Stimulated activated naive CD4-positive, alpha-beta T cell (primary cell): Measurements from ENCODE around the gene TBC1D7.
A peak's percentile ranks its signal among the peaks of the same experiment; 100 is the strongest.

Source experiments
- DNase-seq, 6 experiments: peaks; one replicate each; lab custom pipeline; 2025; lab: John Stamatoyannopoulos, UW

TBC1D7 gene

GRCh38 chr6:13294499-13295069 lies 33.8 kb downstream of the TBC1D7 start:
- DNase-seq: no peak

GRCh38 chr6:13292774-13293173 lies 35.6 kb downstream of the TBC1D7 start:
- DNase-seq: no peak

DNA sequence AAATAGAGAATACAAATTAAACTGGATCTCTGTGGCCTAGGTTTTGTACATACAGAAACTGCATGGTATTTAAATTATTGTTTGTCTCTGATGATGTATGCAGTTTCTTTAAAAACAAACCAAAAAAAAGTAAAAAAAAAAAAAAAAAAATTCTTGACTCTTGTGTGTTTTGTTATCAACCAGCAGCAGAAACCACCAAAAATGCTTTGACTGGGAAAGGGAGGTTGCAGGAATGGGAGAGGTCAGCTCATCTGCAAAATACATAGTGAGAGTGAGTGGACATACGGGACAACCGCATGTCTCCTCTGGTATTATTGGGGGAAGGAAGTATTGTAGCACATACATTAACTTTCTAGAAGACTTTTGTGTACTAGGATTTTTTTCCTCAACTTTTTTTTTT lies 38.0 kb downstream of the TBC1D7 start:
- DNase-seq: no peak

DNA sequence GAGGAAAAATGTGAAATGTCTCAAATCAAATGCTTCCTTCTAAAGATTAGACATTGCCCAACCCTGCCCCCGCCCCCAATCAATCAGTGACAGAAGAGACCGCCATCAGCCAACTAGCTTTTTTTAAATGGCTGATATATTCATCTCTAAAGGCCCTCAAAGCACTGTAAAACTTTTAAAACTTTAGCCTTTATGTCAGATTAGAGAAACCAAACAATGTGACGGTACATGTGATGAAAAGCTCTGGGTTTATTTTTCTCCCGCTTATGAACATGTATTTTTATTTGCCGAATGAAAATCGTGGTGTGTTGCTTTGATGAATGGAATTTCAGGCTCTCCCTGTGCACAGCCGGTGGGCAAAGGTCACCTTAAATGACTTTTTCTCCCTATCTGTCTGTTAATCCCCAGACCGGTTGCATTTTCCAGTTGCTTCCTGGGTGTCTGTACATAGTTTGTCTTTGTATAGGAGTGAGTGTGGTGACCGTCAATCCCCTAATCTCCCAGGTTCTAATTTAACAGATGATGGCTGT lies 38.5 kb downstream of the TBC1D7 start:
- DNase-seq: no peak

DNA sequence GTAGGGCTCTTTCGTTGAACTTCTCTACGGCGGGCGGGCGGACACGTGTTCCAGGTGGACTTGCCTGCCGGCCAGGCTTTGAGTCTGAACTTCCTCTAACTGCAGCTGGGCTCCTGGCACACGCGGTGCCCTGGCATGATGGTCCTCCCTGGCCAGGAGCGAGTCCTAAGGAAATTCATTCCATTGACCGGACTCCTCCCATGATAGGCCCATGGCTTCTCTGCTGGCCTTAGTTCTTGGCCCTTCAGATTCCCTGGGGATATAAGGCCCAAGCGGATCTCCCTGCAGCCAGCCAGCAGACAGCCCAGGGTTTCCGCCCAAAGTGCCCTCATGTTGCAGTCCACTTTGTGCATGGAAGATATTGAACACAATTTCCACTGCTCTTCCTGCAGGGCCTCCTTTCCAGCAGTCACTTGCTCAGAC lies 39.4 kb downstream of the TBC1D7 start:
- no peak for DNase-seq

- DNase-seq: no peak
These were observed 39.9 kb downstream of the TBC1D7 start for GRCh38 chr6:13288481-13288880.

GRCh38 chr6:13287104-13287503 lies 41.2 kb downstream of the TBC1D7 start:
- no peak for DNase-seq

DNA sequence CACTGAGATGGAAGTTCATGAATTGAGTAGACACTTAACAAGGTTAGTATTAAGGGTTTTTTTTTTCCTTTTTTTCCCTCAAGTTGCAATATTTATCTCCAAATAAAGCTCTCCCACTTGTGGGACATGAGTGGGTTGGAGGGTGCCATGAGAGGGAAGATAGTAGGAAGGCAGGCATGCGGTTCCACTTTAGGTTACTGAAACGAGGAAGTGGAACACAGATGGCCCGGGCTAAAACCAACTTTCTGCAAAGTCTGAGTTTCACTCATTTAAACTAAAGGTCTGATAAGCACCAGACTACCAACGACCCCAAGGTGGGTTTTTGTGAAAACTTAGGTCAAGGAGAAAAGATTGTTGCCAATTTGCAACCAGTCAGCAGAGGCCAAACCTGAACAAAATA lies 42.2 kb downstream of the TBC1D7 start:
- DNase-seq: no peak

GRCh38 chr6:13285705-13286104 lies 42.6 kb downstream of the TBC1D7 start:
- no peak for DNase-seq

DNA sequence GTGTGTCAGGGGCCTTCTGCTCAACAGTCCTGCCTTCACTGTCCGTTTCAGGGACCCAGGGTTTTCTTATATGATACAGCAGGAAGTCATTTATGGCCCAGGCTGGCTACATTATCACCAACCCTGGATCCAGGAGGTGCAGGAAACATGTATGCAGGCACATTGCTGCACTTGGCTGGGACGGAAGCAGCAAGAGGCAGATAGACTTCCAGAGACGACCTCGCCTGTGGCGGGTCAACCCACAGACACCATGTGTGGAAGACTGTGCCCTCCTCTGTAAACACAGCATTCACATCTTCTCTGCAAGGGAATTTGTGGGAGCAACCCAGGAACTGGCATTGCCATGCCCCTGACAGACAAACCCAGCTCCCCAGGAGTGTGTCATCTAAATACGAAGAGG lies 43.7 kb downstream of the TBC1D7 start:
- no peak for DNase-seq

DNA sequence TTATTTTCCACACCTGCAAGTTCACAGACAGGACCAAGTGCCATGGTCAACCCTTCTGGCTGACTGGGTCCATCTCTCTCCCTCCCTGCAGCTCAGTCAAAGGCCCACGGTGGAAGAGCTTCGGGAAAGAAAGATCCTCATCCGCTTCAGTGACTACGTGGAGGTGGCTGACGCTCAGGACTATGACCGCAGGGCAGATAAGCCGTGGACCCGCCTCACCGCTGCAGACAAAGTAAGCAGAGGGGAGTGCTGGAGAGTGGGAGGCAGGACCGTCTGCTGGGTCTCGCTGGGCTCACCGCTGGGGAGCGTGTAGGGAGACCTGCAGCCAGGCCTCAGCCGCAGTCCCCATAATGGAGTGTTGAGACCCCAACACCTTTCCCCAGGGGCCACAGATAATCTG lies 45.0 kb downstream of the TBC1D7 start:
- no peak for DNase-seq

DNA sequence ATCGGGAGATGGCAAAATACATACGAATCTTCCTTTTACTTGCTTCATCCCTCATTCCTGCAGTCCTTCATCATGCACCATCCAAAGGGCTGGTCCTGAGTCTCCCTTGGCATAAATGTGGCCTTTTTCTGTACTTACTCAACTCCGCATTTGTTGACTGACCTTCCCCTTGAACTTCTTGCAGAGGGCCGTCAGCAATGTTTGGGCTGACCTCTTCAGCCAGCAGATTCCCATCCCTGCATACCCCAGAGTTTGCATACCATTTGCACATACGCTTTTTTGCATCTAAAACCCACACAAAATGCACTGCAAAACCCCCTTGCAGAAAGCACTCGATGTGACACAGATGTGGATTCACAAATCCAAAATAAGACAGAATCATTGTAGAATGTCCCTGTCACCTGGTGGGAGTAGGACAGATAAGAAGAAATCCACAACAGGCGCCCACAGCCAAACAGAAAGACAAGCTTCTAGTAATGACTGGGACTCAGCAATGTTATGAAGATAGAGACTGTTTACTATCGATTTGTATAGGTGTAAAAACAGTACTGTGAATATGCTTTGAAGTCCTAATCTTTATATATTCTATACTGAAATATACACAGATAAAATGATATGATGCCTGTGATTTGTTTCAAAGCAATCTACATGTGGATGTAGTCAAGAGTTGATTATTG lies 45.8 kb downstream of the TBC1D7 start:
- DNase-seq: no peak

- DNase-seq: no peak
These were observed 46.7 kb downstream of the TBC1D7 start for GRCh38 chr6:13281686-13282085.

- DNase-seq: no peak
These were observed 48.1 kb downstream of the TBC1D7 start for GRCh38 chr6:13280254-13280653.

- DNase-seq: no peak
These were observed 49.3 kb downstream of the TBC1D7 start for GRCh38 chr6:13278991-13279390.

GRCh38 chr6:13278164-13278563 lies 50.2 kb downstream of the TBC1D7 start:
- no peak for DNase-seq

GRCh38 chr6:13277231-13277630 lies 51.1 kb downstream of the TBC1D7 start:
- no peak for DNase-seq

DNA sequence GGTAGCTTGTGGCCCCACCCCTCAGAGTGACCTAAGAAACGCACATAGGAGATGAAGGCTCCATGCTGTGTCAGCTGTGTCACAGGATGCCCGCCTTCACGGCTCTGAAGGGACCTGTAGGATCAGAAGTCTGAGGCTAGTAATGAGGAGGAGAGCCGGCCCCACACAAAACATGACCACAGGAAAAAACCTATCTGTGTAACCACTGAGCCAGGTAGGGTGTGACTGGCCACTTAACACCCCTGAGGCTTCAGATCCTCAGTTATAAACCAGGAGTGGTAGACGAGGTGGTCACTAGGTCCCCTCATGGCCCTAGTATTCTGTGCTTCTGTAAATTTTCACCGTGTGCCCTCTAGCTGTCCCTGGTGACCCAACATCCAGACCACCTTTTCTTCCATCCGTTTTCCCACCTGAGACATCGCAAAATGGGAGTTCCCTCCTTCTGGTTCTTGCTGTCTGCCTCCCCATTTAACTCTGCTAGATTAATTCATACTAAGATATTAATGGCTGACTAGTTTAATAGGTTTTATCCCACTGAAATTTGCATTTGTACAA lies 52.8 kb downstream of the TBC1D7 start:
- no peak for DNase-seq

DNA sequence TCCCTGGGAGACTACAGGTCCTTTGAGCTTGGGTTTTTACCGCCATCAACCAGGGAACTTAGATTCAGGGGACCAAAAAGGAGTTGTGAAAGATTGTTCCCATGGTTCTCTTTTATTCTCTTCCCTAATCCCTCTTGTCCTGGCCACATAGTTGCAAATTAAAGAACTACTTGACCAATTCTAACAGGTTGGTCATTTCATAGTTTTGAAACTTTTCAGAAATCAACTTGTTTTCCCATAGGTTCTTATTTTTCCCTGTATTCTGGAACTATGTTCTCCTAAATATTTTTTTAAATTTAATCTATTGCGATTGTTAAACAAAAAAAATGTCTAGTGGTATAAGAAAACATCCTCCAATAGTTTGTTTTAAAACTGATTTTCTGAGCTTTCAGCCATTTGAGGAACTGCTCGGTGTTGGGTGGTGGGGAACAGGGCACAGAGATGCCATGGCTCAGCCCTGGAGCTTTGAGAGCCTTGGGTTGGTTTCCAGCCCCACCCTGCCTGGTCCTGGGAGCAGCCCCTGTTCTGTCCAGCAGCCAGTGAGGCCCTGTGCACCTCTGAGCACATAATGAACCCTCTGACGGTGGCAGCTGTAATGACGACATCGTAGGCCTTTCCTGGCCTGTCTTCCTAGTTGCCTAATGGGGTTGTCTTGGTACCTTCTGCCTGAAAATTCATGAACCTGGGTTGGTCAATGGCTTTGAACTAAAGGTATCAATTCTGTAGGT lies 53.5 kb downstream of the TBC1D7 start:
- no peak for DNase-seq

GRCh38 chr6:13273931-13274706 lies 54.2 kb downstream of the TBC1D7 start:
- DNase-seq: peak; percentile 13 to 46 (median 24)

DNA sequence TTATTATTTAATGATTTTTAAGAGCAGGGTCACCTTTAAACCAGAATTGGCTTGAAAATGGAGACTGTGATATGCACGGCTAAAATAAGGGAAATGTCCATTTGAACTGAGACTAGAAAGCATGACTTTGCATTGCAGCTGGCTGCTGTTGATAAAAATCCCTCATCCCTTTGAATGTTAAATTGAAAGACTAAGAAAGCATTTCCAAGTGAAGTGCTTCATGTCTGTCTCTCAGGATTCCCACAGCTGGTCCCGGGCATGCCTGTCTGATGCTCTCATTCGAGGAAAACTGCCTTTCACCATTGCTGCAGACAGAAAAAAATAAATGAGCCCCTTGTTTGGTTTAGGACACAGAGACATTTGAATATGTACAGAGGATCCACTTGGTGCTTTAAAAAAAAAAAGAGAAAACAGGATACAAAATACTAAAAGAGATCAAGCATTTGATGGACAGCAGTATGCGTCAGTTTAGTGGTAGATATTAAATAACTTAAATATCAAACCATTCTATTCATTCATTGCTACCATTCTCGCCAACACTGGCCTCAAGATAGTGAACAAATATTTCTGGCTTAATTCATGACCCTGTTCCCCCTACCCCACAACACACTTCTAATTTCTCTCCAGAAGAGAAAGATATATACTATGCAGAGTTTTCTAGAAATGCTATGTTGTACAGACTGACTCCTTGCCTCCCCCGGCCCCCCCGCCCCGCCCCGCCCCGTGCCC lies 55.0 kb downstream of the TBC1D7 start:
- DNase-seq: no peak
